Pancreas (tissue), 10 donors: ENCODE data around the gene ZBTB3. TPM values are rescaled to one million over a fixed set of nuclear protein-coding genes. Genes with fewer than 3 reads are reported as not detected.
"Not testable (repeated sequence)": the region's sequence is repeated elsewhere in the genome, so short reads cannot be mapped to it uniquely, and the experiment has no call there.

ENCODE experiments used
- ATAC-seq, 4 donors: fragments of 200-7000 bp; cut with Tn5 transposase; one replicate each; pipeline versions ENCODE4 v1.8.0 to v1.9.1; 2020; ENCODE audit warnings: mild to moderate bottlenecking in 4 of 4, moderate library complexity in 4 of 4
- DNase-seq, 6 donors: peaks; one replicate each; pipeline ENCODE4 v3.0.0-alpha.2; 2020
- FAIRE-seq: peaks from 2 replicates; lab custom pipeline; 2012; peaks lifted over from hg19 to GRCh38; lab: Jason Lieb, UNC
- H3K27ac ChIP-seq, 4 donors: fragments of 200-600 bp; sonication (generic); 1 replicate in 3 of 4; 2 replicates in 1 of 4; pipeline versions ENCODE4 v1.5.0 to v1.8.0; 2020
- H3K27me3 ChIP-seq, 4 donors: fragments of 200-600 bp; one replicate each; pipeline ENCODE4 v1.8.0; 2021
- H3K36me3 ChIP-seq, 3 donors: fragments of 200-600 bp; sonication (generic) in 1 of 3; one replicate each; pipeline versions ENCODE4 v1.5.0 to v1.8.0; 2020 to 2021
- H3K4me1 ChIP-seq, 3 donors: fragments of 200-600 bp; one replicate each; pipeline ENCODE4 v1.8.0; 2021
- H3K4me3 ChIP-seq, 4 donors: fragments of 200-600 bp; sonication (generic) in 2 of 4; one replicate each; pipeline versions ENCODE4 v1.5.0 to v1.8.0; 2020 to 2021
- H3K9me3 ChIP-seq, 4 donors: fragments of 200-600 bp; one replicate each; pipeline ENCODE4 v1.8.0; 2021
- WGBS, 2 donors: extraction: QIAGEN DNeasy Blood & Tissue Kit; methylation state at CpG; one replicate each; pipeline ENCODE4 v1.1.7; 2013; 5-methylcytosine and 5-hydroxymethylcytosine counted together
- intact Hi-C, 3 donors: fragments of 100-400 bp; cut with DNase I; formaldehyde crosslinking; loops; one replicate each; pipeline versions ENCODE4 v1.11.1 to v1.14.2; 2022
- microRNA-seq, 2 donors: library from miRNA; unstranded; fragments of <30 nt; microRNA quantifications; one replicate each; pipeline versions ENCODE4 to v1.1.0, GENCODE V29; 2019 to 2020
- polyA plus RNA-seq, 2 donors: library from polyadenylated mRNA; stranded (reverse); fragments of 200-250 nt; gene quantifications; one replicate each; pipeline ENCODE4 v1.2.3, GENCODE V29; 2013
- total RNA-seq, 6 donors: library from RNA; stranded (reverse); fragmentation: NEBNext Ultra II Directional in 4 of 6; extraction: Animal tissue kit (Norgen Biotek cat#: 25700) in 4 of 6; gene quantifications; one replicate each; pipeline versions ENCODE4 v1.2.1 to v1.2.4, GENCODE V29; 2021 to 2023
- TF ChIP-seq, protein P1 (sequence below), 4 donors: fragments of 200-600 bp; sonication (generic) in 3 of 4; IDR thresholded peaks; one replicate each; pipeline versions ENCODE4 v1.5.0 to v1.8.0; 2021; ENCODE audit warnings: antibody characterized with exemption in 4 of 4
- donor health status: healthy with polysubstance abuse.
- donor health status: DM: no; HTN: no; CAD: no; lungs with moderate emphysema.
- donor health status: DM: no; HTN: no; CAD: no.
- donor health status: control.
- donor health status: control.
- donor health status: Bipolar disorder and iron deficiency.
- donor health status: DM: yes; HTN: yes; CAD: no.
- donor health status: DM: no; HTN: no; CAD: no.
- donor health status: DM: no; HTN: no; CAD: no.
- donor health status: DM: yes; HTN: yes; CAD: no.

Gene ZBTB3
- total and polyA plus RNA-seq, 8 donors, result 2.0 to 9.8 (median 4.8) TPM

DNA sequence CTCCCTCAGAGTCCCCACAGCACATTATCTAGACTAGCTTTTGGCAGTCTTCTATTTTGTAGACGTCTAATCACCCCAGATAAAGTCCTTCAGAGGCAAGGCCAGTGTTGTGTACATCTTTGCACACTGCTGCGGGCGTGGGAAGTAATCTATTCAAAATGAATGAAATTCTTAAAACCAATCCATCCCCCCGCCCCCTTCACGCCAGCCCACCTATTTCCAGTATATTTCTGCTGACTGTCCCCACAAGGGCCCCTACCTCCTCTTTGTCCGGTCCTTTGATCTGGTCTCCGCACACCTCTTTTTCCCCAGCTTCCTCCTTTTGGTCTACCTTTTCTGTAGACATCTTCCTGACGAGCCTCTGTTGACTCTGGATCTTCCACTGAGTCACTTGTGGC, 47.1 kb downstream of the ZBTB3 start:
- H3K4me3 ChIP-seq, result peak overlapping the region in 3 of 4 donors; percentile 36 to 73 (median 62)
- WGBS, 2 donors, result 54 to 56% methylated on average over 8 of the region's 8 CpGs
- no peaks in the 10 kb centered on the region for H3K36me3 ChIP-seq
- ATAC-seq (no peak), DNase-seq (peak in 2 of 6 donors; percentile 26 to 29), FAIRE-seq (no peak)
- H3K9me3 ChIP-seq, result no peaks in the 10 kb centered on the region
- H3K4me1 ChIP-seq, result peaks cover 27 to 42% (median 28%) of the 10 kb centered on the region in 3 donors
- no peaks in the 10 kb centered on the region for H3K27me3 ChIP-seq
- TF ChIP-seq, protein P1, sequence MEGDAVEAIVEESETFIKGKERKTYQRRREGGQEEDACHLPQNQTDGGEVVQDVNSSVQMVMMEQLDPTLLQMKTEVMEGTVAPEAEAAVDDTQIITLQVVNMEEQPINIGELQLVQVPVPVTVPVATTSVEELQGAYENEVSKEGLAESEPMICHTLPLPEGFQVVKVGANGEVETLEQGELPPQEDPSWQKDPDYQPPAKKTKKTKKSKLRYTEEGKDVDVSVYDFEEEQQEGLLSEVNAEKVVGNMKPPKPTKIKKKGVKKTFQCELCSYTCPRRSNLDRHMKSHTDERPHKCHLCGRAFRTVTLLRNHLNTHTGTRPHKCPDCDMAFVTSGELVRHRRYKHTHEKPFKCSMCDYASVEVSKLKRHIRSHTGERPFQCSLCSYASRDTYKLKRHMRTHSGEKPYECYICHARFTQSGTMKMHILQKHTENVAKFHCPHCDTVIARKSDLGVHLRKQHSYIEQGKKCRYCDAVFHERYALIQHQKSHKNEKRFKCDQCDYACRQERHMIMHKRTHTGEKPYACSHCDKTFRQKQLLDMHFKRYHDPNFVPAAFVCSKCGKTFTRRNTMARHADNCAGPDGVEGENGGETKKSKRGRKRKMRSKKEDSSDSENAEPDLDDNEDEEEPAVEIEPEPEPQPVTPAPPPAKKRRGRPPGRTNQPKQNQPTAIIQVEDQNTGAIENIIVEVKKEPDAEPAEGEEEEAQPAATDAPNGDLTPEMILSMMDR (IDR thresholded peaks at IDR 0.05), result no peak
- intact Hi-C loops, result no loop called here
- H3K27ac ChIP-seq, result peak overlapping the region; percentile 56 to 90 (median 84)

DNA sequence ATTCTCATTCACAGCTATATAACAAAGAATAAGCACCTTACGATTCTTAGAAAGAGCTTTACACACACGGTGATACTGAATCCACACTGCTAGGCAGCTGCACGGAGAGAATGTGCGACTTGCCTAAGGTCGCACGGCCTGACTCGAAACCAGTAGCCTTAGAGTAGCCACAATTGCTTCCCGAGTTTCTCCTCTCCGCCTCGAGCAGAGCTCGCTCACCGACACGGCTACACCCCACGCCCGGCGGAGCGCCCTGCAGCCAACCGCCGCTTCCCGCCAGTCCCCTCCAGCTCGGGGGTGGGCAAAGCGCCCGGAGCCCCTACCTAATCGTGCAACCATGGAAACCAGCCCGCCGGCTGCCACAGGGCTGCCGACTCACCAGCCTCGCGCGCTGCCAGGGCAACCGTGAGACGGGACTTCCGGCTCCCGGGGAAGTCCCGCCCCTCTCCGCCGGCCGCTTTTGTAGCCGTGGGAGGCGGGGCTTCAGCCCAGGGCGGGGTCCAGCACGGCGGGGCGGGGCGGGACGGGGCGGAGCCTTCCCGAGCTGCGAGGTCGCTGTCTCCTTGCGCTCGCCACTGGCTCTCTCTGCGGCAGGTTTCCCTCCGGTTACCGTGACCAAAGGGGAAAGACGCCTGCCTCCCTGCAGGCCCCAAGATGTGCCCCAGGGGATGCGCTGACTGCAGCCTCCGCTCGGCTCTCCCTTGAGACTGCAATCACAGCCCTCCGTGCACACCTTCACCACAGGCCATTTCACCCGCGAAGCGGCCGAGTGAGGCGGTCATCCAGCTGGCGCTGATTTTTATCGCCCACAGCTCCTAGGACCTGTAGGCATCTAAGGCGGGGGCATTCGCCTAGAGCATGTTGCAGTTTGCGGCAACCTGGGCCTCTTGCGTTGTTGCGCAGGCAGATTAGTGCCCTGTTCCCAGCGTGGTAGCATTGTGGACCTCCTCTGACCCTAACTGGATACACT, 47.8 kb downstream of the ZBTB3 start:
- 2% methylated on average over 59 to 73 of the region's 73 CpGs for WGBS, 2 donors
- H3K36me3 ChIP-seq, result peaks cover 0 to 4% (median 0%) of the 10 kb centered on the region in 3 donors
- H3K27ac ChIP-seq, result peak overlapping the region; percentile 82 to 90 (median 88)
- peak overlapping the region; percentile 50 to 73 (median 58) for H3K4me3 ChIP-seq
- peak; percentile 84 to 91 (median 88) for ATAC-seq
- H3K9me3 ChIP-seq, result no peaks in the 10 kb centered on the region
- peaks cover 20 to 35% (median 22%) of the 10 kb centered on the region in 3 donors for H3K4me1 ChIP-seq
- intact Hi-C loops, result no loop called here
- H3K27me3 ChIP-seq, result no peaks in the 10 kb centered on the region
- peak; percentile 92 to 99 (median 96) for DNase-seq
- TF ChIP-seq, protein P1 (IDR thresholded peaks at IDR 0.05), result no peak
- no peak for FAIRE-seq

DNA sequence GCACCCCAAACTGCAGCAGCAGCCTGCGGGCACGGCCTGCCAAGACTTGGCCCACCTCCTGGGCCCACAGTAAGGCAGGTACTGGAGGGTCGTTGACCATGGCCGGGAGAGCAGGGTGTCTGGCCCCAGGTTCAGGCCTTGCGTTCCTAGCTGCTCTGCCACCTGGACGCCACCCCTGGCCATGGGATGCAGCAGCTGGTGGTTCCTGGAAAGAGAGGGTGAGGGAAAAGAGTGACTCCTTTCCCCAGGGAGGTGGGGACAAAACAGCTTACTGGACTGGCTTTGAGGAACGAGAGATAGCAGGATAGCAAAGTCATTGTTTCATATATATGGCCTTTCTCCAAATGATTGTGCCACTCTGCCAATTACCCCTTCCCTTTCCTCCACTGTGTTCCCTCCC, 48.5 kb downstream of the ZBTB3 start:
- 8 to 14% methylated on average over 7 of the region's 7 CpGs for WGBS, 2 donors
- ATAC-seq (peak; percentile 5 to 24 (median 8)), FAIRE-seq (no peak), DNase-seq (peak; percentile 47 to 78 (median 60))
- Histone ChIP-seq H3K27ac (peak overlapping the region; percentile 82 to 90 (median 88)), H3K9me3 (no peaks in the 10 kb centered on the region), H3K36me3 (peaks cover 0 to 8% (median 0%) of the 10 kb centered on the region in 3 donors), H3K4me3 (peak overlapping the region in 3 of 4 donors; percentile 50 to 73 (median 62)), H3K4me1 (peaks cover 20 to 31% (median 22%) of the 10 kb centered on the region in 3 donors), H3K27me3 (no peaks in the 10 kb centered on the region)
- intact Hi-C loops, result no loop called here
- TF ChIP-seq, protein P1 (IDR thresholded peaks at IDR 0.05), result no peak

DNA sequence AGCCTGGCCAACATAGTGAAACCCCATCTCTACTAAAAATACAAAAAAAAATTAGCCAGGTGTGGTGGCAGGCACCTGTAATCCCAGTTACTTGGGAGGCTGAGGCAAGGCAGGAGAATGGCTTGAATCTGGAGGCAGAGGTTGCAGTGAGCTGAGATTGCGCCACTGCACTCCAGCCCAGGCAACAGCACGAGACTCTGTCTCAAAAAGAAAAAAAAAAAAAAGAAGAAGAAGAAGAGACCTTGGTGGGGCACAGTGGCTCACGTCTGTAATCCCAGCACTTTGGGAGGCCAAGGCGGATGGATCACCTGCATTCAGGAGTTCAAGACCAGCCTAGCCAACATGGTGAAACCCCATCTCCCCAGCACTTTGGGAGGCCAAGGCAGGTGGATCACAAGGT, 50.0 kb downstream of the ZBTB3 start:
- intact Hi-C loops, H3K36me3 ChIP-seq, H3K9me3 ChIP-seq, H3K27ac ChIP-seq, FAIRE-seq, H3K27me3 ChIP-seq, DNase-seq, H3K4me3 ChIP-seq, ATAC-seq: not testable (repeated sequence)
- peaks cover 15 to 26% (median 22%) of the 10 kb centered on the region in 3 donors for H3K4me1 ChIP-seq
- 86 to 98% methylated on average over 4 of the region's 4 CpGs for whole genome bisulfite sequencing, 2 donors

DNA sequence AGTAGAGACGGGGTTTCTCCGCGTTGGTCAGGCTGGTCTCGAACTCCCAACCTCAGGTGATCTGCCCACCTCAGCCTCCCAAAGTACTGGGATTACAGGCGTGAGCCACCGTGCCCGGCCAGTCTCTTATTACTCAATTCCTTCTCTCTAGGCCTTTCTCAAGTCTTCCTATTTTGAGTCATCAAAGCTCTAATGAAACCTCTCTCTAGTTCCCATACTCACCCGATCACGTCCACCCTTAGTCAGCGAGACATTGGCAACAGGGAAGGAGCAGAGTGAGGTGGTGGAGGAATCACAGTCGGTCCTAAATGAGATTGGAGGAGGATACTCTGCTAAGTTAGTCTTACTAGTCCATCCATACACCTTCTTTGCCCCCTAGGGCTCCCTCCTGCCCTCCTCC, 51.7 kb downstream of the ZBTB3 start:
- Histone ChIP-seq H3K27ac (no peak overlapping the region), H3K27me3 (no peaks in the 10 kb centered on the region), H3K9me3 (no peaks in the 10 kb centered on the region), H3K36me3 (peaks cover 0 to 8% (median 0%) of the 10 kb centered on the region in 3 donors), H3K4me3 (no peak overlapping the region), H3K4me1 (peaks cover 8 to 18% (median 14%) of the 10 kb centered on the region in 3 donors)
- DNase-seq (no peak), FAIRE-seq (no peak), ATAC-seq (no peak)
- 91 to 93% methylated on average over 7 to 11 of the region's 11 CpGs for WGBS, 2 donors
- intact Hi-C loops, result no loop called here
- TF ChIP-seq, protein P1 (IDR thresholded peaks at IDR 0.05), result no peak

Small RNAs within 50 kb of the gene (microRNA-seq; reads per million reads assigned to microRNA genes)
- 0.39 to 0.88 reads per million in 2 donors for gene MIR6514
- 0 reads per million in 2 donors for gene MIR6748

Other genes starting within 250 kb of the ZBTB3 start
- gene AHNAK, start 207.4 kb downstream of the ZBTB3 start, total RNA-seq, result 100 to 1,000 TPM in 1 of 6 donors, 10 to 100 TPM in 5; 53.2 to 163 (median 77.2) TPM
- gene AHNAK, start 207.4 kb downstream of the ZBTB3 start, polyA plus RNA-seq, result 10 to 100 TPM; 18.7 to 32.5 TPM
- gene EEF1G, start 180.3 kb downstream of the ZBTB3 start, total RNA-seq, result 1,000 to 10,000 TPM in 4 of 6 donors, 100 to 1,000 TPM in 2; 723 to 1,171 (median 1,053) TPM
- 100 to 1,000 TPM; 630 to 745 TPM for gene EEF1G, start 180.3 kb downstream of the ZBTB3 start, polyA plus RNA-seq
- 10 to 100 TPM; 12.0 to 20.3 (median 14.6) TPM for gene TUT1, start 162.6 kb downstream of the ZBTB3 start, total RNA-seq
- gene TUT1, start 162.6 kb downstream of the ZBTB3 start, polyA plus RNA-seq, result 10 to 100 TPM; 24.6 to 33.4 TPM
- 10 to 100 TPM; 14.7 to 35.6 (median 23.0) TPM for gene MTA2, start 152.3 kb downstream of the ZBTB3 start, total RNA-seq
- 10 to 100 TPM; 28.7 to 42.3 TPM for gene MTA2, start 152.3 kb downstream of the ZBTB3 start, polyA plus RNA-seq
- gene EML3, start 141.4 kb downstream of the ZBTB3 start, total RNA-seq, result 10 to 100 TPM; 22.0 to 34.1 (median 23.4) TPM
- gene EML3, start 141.4 kb downstream of the ZBTB3 start, polyA plus RNA-seq, result 10 to 100 TPM; 70.7 to 86.4 TPM
- 1 to 10 TPM in 4 of 6 donors, under 1 TPM in 2; 0.65 to 2.8 (median 1.6) TPM for gene ROM1, start 140.9 kb downstream of the ZBTB3 start, total RNA-seq
- 1 to 10 TPM; 5.1 to 5.6 TPM for gene ROM1, start 140.9 kb downstream of the ZBTB3 start, polyA plus RNA-seq
- 10 to 100 TPM; 13.2 to 24.1 (median 17.1) TPM for gene B3GAT3, start 132.2 kb downstream of the ZBTB3 start, total RNA-seq
- gene B3GAT3, start 132.2 kb downstream of the ZBTB3 start, polyA plus RNA-seq, result 10 to 100 TPM; 45.7 to 50.8 TPM
- gene GANAB, start 107.5 kb downstream of the ZBTB3 start, total RNA-seq, result 100 to 1,000 TPM; 106 to 210 (median 152) TPM
- gene GANAB, start 107.5 kb downstream of the ZBTB3 start, polyA plus RNA-seq, result 10 to 100 TPM; 88.1 to 93.1 TPM
- 10 to 100 TPM in 3 of 6 donors, 1 to 10 TPM in 3; 5.8 to 12.9 (median 9.5) TPM for gene INTS5, start 100.9 kb downstream of the ZBTB3 start, total RNA-seq
- gene INTS5, start 100.9 kb downstream of the ZBTB3 start, polyA plus RNA-seq, result 1 to 10 TPM; 4.5 to 4.6 TPM
- 10 to 100 TPM; 13.2 to 21.3 (median 16.9) TPM for gene C11orf98, start 89.0 kb downstream of the ZBTB3 start, total RNA-seq
- gene C11orf98, start 89.0 kb downstream of the ZBTB3 start, polyA plus RNA-seq, result 10 to 100 TPM; 56.3 to 70.8 TPM
- 10 to 100 TPM in 1 of 6 donors, 1 to 10 TPM in 5; 4.0 to 11.0 (median 7.3) TPM for gene CSKMT, start 88.8 kb downstream of the ZBTB3 start, total RNA-seq
- 10 to 100 TPM; 19.6 to 25.4 TPM for gene CSKMT, start 88.8 kb downstream of the ZBTB3 start, polyA plus RNA-seq
- gene UQCC3, start 82.5 kb downstream of the ZBTB3 start, total RNA-seq, result 1 to 10 TPM; 3.2 to 4.9 (median 3.6) TPM
- 10 to 100 TPM; 14.1 to 17.3 TPM for gene UQCC3, start 82.5 kb downstream of the ZBTB3 start, polyA plus RNA-seq
- 1 to 10 TPM; 1.4 to 4.0 (median 2.8) TPM for gene LBHD1, start 81.9 kb downstream of the ZBTB3 start, total RNA-seq
- gene LBHD1, start 81.9 kb downstream of the ZBTB3 start, polyA plus RNA-seq, result 10 to 100 TPM in 1 of 2 donors, 1 to 10 TPM in 1; 7.1 to 21.7 TPM
- 10 to 100 TPM; 37.7 to 67.7 (median 51.9) TPM for gene UBXN1, start 75.1 kb downstream of the ZBTB3 start, total RNA-seq
- 100 to 1,000 TPM in 1 of 2 donors, 10 to 100 TPM in 1; 86.0 to 104 TPM for gene UBXN1, start 75.1 kb downstream of the ZBTB3 start, polyA plus RNA-seq
- 1 to 10 TPM in 2 of 6 donors, under 1 TPM in 4; 0.16 to 1.6 (median 0.53) TPM for gene LRRN4CL, start 64.6 kb downstream of the ZBTB3 start, total RNA-seq
- under 1 TPM; 0.23 to 0.76 TPM for gene LRRN4CL, start 64.6 kb downstream of the ZBTB3 start, polyA plus RNA-seq
- 10 to 100 TPM; 30.3 to 58.6 (median 47.9) TPM for gene BSCL2, start 46.7 kb downstream of the ZBTB3 start, total RNA-seq
- 100 to 1,000 TPM in 1 of 2 donors, 10 to 100 TPM in 1; 99.2 to 151 TPM for gene BSCL2, start 46.7 kb downstream of the ZBTB3 start, polyA plus RNA-seq
- gene GNG3, start 46.5 kb downstream of the ZBTB3 start, total RNA-seq, result under 1 TPM in 2 of 6 donors, not detected in 4; 0.19 to 0.37 TPM
- gene GNG3, start 46.5 kb downstream of the ZBTB3 start, polyA plus RNA-seq, result under 1 TPM in 1 of 2 donors, not detected in 1; 0.26 TPM
- gene HNRNPUL2, start 26.7 kb downstream of the ZBTB3 start, total RNA-seq, result 10 to 100 TPM; 17.5 to 26.2 (median 18.0) TPM
- 10 to 100 TPM; 19.1 to 25.9 TPM for gene HNRNPUL2, start 26.7 kb downstream of the ZBTB3 start, polyA plus RNA-seq
- gene TTC9C, start 25.7 kb downstream of the ZBTB3 start, total RNA-seq, result 10 to 100 TPM in 4 of 6 donors, 1 to 10 TPM in 2; 7.6 to 17.8 (median 10.5) TPM
- 10 to 100 TPM; 16.7 to 20.3 TPM for gene TTC9C, start 25.7 kb downstream of the ZBTB3 start, polyA plus RNA-seq
- gene POLR2G, start 7.4 kb upstream of the ZBTB3 start, total RNA-seq, result 10 to 100 TPM; 15.1 to 32.0 (median 22.6) TPM
- gene POLR2G, start 7.4 kb upstream of the ZBTB3 start, polyA plus RNA-seq, result 10 to 100 TPM; 36.4 to 67.1 TPM
- gene TAF6L, start 17.2 kb upstream of the ZBTB3 start, total RNA-seq, result 10 to 100 TPM in 4 of 6 donors, 1 to 10 TPM in 2; 9.3 to 18.6 (median 11.7) TPM
- 10 to 100 TPM; 37.2 to 53.5 TPM for gene TAF6L, start 17.2 kb upstream of the ZBTB3 start, polyA plus RNA-seq
- 10 to 100 TPM; 14.8 to 26.2 (median 19.1) TPM for gene TMEM179B, start 33.2 kb upstream of the ZBTB3 start, total RNA-seq
- gene TMEM179B, start 33.2 kb upstream of the ZBTB3 start, polyA plus RNA-seq, result 10 to 100 TPM; 27.1 to 59.6 TPM
- gene TMEM223, start 37.8 kb upstream of the ZBTB3 start, total RNA-seq, result 1 to 10 TPM; 5.0 to 9.1 (median 6.9) TPM
- 10 to 100 TPM; 16.3 to 16.6 TPM for gene TMEM223, start 37.8 kb upstream of the ZBTB3 start, polyA plus RNA-seq
- gene NXF1, start 51.3 kb upstream of the ZBTB3 start, total RNA-seq, result 10 to 100 TPM; 20.9 to 60.9 (median 30.8) TPM
- 100 to 1,000 TPM; 150 to 294 TPM for gene NXF1, start 51.3 kb upstream of the ZBTB3 start, polyA plus RNA-seq
- gene STX5, start 77.9 kb upstream of the ZBTB3 start, total RNA-seq, result 10 to 100 TPM; 22.8 to 31.2 (median 26.9) TPM
- 10 to 100 TPM; 18.6 to 27.9 TPM for gene STX5, start 77.9 kb upstream of the ZBTB3 start, polyA plus RNA-seq
- gene TEX54, start 78.7 kb upstream of the ZBTB3 start, total RNA-seq, result not detected
- under 1 TPM in 1 of 2 donors, not detected in 1; 0.65 TPM for gene TEX54, start 78.7 kb upstream of the ZBTB3 start, polyA plus RNA-seq
- gene WDR74, start 85.4 kb upstream of the ZBTB3 start, total RNA-seq, result 10 to 100 TPM; 18.4 to 35.1 (median 27.1) TPM
- gene WDR74, start 85.4 kb upstream of the ZBTB3 start, polyA plus RNA-seq, result 10 to 100 TPM; 47.6 to 59.5 TPM
- gene SLC3A2, start 126.7 kb upstream of the ZBTB3 start, total RNA-seq, result 100 to 1,000 TPM in 1 of 6 donors, 10 to 100 TPM in 5; 68.8 to 331 (median 75.1) TPM
- 100 to 1,000 TPM in 1 of 2 donors, 10 to 100 TPM in 1; 66.9 to 116 TPM for gene SLC3A2, start 126.7 kb upstream of the ZBTB3 start, polyA plus RNA-seq
- under 1 TPM in 5 of 6 donors, not detected in 1; 0.06 to 0.15 (median 0.09) TPM for gene CHRM1, start 167.2 kb upstream of the ZBTB3 start, total RNA-seq
- gene CHRM1, start 167.2 kb upstream of the ZBTB3 start, polyA plus RNA-seq, result under 1 TPM; 0.14 to 0.19 TPM
- gene SLC22A6, start 230.8 kb upstream of the ZBTB3 start, total RNA-seq, result not detected
- gene SLC22A6, start 230.8 kb upstream of the ZBTB3 start, polyA plus RNA-seq, result not detected